Gastrocnemius medialis (tissue), 4 donors: Measurements from ENCODE around the gene VGLL4.

Source experiments
- POLR2A ChIP-seq, 2 donors: fragments of 450-650 bp; IDR thresholded peaks; one replicate each; pipeline ENCODE4 v1.6.1; 2017; ENCODE audit warnings: antibody characterized with exemption in 2 of 2, mild to moderate bottlenecking in 2 of 2, moderate library complexity in 2 of 2
- TF ChIP-seq, protein P1 (sequence below), 5 experiments: fragments of 450-650 bp in 3 of 5; fragments of 200-600 bp in 2 of 5; sonication (generic) in 2 of 5; IDR thresholded peaks in 4 of 5; conservative IDR thresholded peaks in 1 of 5; 1 replicate in 4 of 5; 2 replicates in 1 of 5; pipeline ENCODE4 v1.5.1; 2016 to 2019; ENCODE audit warnings: antibody characterized with exemption in 5 of 5, mild to moderate bottlenecking in 3 of 5, moderate library complexity in 3 of 5

DNA sequence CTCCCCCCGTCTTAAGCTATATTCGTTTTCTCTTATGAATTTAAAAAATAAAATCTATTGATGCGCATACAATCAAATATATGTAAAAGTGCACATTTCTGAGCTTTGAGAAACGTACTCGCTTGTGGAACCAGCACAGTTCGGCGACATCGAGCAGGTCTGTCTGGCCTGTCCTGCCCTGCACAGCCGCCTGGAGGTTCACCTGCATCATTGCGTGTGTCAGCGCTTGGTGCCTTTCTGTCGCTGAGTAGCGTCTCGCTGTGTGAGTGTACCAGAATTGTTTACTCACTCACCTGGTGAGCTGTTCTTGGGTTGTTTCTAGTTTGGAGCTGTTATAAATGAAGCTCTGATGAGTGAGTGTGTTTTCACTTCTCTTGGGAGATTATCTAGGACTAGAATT, 104.0 kb downstream of the VGLL4 start:
- no peak for TF ChIP-seq POLR2A (IDR thresholded peaks at IDR 0.05)
- TF ChIP-seq, protein P1, sequence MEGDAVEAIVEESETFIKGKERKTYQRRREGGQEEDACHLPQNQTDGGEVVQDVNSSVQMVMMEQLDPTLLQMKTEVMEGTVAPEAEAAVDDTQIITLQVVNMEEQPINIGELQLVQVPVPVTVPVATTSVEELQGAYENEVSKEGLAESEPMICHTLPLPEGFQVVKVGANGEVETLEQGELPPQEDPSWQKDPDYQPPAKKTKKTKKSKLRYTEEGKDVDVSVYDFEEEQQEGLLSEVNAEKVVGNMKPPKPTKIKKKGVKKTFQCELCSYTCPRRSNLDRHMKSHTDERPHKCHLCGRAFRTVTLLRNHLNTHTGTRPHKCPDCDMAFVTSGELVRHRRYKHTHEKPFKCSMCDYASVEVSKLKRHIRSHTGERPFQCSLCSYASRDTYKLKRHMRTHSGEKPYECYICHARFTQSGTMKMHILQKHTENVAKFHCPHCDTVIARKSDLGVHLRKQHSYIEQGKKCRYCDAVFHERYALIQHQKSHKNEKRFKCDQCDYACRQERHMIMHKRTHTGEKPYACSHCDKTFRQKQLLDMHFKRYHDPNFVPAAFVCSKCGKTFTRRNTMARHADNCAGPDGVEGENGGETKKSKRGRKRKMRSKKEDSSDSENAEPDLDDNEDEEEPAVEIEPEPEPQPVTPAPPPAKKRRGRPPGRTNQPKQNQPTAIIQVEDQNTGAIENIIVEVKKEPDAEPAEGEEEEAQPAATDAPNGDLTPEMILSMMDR (IDR thresholded peaks at IDR 0.05 in 4 of 5, conservative IDR thresholded peaks at IDR 0.05 in 1 of 5): no peak
